GM18499 (cell line): ENCODE results near the gene FXYD3.
"Not testable (repeated sequence)": the region's sequence is repeated elsewhere in the genome, so short reads cannot be mapped to it uniquely, and the experiment has no call there.

Source experiments
- ATAC-seq: cut with Tn5 transposase; IDR thresholded peaks from one replicate; pipeline ENCODE4 v1.9.1; 2021; ENCODE audit warnings: moderate number of reproducible peaks; ENCODE audit not compliant: insufficient read depth, unreplicated experiment

The FXYD3 gene

DNA sequence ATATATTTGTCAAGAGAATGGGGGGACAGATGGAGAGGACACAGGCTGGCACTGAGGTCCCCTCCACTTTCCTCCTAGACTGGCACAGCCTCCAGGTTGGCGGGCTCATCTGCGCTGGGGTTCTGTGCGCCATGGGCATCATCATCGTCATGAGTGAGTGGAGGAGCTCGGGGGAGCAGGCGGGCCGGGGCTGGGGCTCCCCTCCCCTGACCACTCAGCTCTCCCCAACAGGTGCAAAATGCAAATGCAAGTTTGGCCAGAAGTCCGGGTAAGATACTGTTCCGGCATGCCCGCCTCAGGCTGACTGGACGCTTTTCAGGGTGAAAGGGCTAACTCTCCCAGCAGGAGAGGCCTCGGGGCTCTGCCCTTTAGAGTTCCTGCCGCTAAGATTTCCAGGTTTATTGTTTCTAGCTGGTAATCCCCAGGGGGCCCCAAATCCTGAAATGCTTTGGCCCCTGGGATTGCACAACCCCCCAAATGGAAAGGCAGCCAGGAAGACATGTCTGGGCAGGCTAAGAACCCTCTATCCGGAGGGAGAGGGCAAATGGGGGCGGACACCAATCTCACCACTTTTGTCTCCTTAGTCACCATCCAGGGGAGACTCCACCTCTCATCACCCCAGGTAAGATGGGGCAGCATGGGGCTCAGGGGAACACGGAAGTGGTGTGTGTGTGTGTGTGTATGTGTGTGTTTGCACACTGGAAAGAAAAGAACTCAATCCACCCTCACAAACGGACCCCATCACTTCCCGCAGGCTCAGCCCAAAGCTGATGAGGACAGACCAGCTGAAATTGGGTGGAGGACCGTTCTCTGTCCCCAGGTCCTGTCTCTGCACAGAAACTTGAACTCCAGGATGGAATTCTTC is 7.3 kb downstream of the FXYD3 start:
- ATAC-seq = no peak

DNA sequence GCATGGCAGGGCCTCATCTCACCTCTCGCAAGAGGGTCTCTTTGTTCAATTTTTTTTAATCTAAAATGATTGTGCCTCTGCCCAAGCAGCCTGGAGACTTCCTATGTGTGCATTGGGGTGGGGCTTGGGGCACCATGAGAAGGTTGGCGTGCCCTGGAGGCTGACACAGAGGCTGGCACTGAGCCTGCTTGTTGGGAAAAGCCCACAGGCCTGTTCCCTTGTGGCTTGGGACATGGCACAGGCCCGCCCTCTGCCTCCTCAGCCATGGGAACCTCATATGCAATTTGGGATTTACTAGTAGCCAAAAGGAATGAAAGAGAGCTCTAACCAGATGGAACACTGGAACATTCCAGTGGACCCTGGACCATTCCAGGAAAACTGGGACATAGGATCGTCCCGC is 8.0 kb downstream of the FXYD3 start:
- ATAC-seq = no peak

DNA sequence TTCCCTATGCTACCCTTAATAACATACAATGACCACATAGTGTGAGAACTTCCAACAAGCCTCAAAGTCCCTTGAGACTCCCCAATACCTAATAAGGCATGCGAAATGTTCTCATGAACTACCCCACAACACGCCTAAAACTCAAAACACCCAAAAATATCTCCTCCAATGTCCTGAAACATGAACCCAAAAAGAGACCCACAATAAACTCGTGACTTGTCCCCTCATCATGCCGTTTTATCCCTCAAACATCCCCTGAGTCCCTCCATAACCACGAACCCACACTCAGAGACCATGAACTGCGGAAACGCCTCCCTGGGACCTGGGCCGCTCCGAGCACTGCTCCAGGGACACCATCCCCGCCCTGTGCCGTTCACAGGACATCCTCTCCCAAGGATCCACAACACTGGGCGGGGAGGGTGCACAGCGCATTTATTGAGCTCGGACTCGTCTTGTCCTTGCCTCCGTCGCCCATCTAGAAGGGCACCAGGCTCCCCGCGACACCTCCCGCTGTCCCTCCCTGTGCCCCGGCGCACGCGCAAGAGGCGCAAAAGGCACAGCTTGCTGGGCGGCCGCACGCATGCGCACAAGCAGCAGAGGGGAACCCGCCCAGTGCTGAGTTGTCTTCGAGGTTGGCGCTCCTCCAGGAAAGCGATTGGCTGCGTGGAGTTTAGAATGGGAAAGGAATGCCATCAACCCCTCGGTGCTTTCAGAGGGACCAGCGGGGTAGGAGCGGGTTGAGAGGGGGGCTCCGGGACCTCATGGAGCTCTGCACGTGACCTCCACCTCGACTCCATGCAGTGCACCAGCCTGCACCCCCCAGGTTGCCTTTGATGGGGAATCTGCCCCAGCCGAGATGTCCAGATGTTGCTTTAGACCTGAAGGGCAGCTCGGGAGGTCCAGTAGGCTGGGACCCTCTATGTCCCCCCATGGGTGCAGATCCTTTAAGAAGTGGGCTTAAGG is 8.8 kb downstream of the FXYD3 start:
- no peak for ATAC-seq

DNA sequence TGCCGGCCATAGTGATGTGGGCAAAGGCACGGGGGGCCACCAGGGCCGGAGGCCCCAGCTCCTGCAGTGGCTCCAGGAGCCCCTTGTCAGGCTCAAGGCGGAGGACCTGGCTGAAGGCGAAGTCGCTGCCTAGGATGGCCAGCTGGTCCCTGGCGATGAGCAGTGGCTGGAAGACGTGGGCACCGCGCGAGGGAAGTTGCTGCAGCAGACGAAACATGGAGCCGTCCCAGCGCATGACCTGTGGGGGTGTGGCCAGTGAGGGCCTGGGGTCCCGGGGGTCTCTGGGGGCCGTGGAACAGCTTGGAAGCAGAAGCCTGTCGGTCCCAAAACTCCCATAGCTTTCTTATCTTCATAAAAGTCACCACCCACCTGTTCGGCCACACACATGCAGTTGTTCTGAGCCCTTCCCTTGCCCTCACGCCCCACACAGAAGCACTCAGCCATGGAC is 9.7 kb downstream of the FXYD3 start:
- no peak for ATAC-seq

DNA sequence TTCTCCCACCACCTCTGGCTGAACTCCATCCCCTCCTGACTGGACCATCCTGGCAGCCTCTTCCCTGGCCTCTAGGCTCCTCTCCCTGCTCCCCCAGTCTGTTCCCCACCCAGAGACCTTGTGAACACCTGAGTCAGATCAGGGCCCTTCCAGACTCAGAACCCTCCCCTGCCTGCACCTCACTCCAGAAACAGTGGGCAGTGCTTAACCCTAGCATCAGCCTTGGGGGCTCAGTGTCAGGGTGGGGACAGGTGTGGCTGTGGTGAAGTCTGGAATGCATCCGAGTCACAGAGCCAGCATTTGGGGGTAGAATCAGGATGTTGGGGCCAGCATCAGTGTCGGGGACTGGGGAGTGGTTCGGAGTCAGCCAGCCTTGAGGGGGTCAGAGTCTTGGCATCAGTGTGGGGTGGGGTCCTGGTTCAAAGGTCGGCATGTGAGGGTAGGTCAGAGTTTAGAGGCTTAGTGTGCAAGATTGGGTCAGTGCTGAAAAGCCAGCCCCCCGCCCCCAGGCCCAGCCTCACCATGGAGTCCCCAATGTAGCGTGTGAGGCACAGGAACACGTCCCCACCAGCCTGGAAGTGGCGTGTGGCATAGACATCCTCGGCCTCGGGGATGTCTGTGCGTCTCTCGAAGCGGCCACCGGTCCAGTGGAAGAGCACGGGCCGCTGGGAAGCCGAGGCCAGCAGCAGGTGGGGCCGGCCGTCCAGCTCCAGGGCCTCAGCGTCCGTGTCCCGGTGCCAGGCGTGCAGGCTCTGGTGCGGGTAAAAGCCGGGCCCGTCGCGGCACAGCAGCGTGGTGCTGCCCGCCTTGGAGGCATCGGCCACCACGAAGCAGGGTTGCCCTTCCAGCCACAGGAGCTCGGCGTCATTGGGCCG is 10.4 kb downstream of the FXYD3 start:
- ATAC-seq = no peak

DNA sequence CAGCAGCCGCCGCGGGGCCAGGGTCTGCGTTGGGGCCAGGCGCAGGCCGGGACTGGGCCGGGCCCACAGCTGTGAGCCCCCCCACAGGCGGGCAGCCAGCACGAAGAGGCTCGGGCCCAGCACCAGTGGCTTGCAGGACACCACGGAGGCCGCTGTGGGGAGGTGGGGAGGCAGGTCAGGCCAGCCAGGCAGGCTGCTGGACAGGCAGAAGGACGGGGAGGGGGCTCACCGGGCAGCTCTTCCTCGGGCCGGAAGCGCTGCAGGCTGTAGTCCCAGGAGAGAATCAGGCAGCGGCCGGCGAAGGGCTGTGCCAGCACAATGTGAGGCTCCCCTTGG is 11.0 kb downstream of the FXYD3 start:
- ATAC-seq = no peak

DNA sequence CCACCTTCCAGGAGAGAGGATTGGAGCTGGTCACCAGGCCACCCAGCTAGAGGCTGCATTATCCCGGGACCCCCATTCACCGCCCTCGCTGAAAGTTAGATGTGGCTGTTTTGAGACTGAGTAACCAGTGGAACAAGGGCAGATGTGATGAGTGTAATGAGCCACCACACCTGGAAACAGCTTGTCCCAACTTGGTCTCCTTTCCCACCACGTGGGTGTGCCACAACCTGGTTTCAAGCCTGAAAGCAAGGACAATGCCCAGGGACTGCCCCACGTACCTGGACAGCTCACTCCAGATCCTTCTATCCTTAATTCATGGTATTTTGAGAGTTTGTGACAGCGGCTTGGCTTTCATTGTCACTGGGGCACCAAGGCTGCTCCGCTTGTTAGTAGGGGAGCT is 12.2 kb downstream of the FXYD3 start:
- ATAC-seq = no peak

DNA sequence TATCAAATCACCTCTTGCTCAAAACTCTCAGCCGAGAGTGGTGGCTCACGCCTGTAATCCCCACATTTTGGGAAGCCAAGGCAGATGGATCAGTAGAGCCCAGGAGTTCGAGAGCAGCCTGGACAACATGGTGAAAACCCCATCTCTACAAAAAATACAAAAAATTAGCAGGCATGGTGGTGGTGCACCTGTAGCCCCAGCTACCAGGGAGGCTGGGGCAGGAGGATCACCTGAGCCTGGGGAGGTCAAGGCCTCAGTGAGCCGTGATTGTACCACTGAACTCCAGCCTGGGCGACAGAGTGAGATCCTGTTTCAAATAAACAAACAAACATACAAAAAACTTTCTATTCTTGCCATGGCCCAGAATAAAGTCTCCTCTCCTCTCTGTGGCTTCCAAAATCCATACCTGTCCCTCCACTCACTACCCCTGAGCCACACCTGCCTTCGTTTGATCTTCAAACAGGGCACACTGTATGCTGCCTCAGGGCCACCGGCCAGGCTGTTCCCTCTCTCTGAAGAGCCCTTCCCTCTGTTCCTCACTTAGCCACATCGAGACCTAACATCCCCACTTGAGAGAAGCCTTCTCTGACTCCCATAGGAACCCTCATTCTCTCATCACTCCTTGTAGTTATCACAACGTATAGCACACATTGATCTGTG is 12.9 kb downstream of the FXYD3 start:
- no peak for ATAC-seq

DNA sequence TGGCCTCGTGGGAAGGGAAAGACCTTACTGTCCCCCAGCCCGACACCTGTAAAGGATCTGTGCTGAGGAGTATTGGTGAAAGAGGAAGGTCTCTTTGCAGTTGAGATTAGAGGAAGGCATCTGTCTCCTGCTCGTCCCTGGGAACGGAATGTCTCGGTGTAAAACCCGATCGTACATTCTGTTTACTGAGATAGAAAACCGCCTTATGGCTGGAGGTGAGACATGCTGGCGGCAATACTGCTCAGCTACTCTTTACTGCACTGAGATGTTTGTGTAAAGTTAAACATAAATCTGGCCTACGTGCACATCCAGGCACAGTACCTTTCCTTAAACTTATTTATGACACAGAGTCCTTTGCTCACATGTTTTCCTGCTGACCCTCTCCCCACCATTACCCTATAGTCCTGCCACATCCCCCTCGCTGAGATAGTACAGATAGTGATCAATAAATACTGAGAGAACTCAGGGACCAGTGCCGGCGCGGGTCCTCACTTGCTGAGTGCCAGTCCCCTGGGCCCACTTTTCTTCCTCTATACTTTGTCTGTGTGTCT is 14.2 kb downstream of the FXYD3 start:
- ATAC-seq = not testable (repeated sequence)

DNA sequence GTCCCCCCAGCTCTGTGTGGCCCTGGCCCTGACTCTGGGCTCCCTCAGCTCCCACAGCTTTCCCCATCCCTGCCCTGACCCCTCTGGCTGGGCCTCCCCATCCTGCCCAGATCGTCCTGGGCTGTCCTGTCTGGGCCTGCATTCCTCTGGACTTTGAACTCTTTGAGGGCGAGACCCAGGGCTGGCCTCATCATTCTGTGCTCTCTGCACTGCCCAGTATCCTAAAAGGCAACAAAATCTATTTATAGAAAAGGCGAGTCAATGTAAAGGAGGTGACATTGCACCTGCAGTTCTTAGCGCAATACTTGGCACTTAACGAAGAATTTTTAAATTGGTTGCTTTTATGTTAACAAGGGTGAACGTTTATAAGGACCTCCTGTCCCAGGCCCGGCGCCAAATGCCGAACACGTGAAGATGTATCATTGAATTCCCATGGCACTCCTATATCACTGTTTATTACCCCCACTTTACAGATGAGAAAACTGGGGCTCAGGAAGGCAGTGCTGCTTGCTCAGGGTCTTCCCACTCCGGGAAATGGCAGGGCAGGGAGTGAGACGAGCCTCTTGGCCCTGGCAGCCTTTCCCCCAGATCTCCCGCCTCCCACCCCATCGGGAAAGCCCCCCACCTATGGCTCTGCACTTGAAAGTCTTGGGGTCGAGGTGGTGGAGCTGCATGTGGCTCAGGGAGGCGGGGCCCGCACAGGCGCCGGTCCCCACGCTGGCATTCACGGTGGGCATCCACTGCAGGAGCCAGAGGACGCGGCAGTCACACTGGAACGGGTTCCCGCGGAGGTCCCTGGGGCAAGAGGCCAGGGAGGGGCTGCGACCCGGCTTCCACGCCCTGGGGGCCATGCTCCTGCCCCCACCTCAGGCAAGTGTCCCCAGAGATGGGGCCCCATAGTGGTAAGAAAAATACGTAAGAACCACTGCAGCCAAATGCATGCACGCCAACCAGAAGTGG is 15.4 kb downstream of the FXYD3 start:
- no peak for ATAC-seq

DNA sequence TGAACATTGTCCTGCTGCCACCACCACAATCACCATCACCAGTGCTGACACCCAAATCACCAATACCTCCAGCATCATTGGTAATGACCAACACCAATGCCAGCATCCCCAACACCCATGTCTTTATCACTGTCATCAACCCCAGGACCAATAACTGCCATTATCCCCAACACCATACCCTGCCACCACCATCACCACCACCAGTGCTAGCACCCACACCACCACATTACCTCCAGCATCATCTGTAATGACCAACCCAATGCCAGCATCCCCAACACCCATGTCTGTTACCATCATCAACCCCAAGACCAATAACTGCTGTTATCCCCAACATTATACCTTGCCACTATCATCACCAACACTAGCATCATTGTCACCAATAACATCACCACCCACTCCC is 16.6 kb downstream of the FXYD3 start:
- no peak for ATAC-seq

DNA sequence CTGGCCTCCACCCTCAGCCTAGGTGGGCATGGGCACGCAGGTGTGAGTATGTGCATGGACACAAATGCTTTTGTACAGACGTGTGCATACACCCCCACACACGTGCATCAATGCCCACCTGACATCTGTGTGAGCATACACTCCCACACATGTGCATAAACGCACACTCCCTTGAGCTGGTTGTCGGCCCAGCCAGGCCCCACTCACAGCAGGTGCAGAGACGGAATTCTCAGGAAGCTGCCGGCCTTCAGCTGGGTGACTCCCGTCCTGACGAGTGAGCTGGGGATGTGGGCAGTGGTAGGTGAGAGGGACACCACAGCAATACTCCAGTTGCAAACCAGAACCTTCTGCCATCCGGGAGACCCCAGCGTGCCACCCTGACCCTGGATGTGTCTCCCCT is 18.2 kb downstream of the FXYD3 start:
- no peak for ATAC-seq

DNA sequence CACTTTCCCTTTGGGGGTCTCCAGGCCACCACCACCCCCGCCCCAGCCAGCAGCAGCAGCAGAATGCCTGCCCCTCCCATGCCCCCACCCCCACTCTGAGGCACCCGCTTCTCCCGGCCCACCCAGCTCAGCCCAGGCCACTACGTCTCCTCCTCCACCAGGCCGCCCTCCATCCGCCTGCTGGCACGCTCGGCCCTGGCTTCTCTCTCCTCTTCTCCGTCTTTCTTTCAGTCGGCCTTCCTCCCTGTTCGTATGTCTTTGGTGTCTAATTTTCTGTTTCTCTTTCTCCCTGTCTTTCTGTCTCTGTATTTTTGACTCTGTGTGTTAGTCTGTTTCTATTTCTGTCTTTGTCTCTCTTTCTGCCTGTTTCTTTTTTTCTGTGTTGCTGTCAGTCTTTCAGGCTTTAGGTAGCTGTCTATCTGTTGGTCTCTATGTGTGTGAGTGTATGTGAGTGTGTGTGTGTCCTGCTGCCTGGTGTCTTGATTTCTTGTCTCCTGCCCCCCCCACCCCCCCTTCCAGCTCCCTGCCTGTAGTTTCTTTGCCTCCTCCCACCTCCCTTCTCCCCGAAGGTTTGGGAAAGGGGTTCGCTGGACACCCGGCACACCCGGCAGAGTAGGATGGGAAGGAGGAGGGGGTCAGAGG is 19.1 kb downstream of the FXYD3 start, which contains the start of gene LGI4:
TSS of gene LGI4 (minus strand) at position 459 of the 642 bp plus-strand sequence. CDS start at position 80, 379 bp downstream.
- ATAC-seq = no peak

DNA sequence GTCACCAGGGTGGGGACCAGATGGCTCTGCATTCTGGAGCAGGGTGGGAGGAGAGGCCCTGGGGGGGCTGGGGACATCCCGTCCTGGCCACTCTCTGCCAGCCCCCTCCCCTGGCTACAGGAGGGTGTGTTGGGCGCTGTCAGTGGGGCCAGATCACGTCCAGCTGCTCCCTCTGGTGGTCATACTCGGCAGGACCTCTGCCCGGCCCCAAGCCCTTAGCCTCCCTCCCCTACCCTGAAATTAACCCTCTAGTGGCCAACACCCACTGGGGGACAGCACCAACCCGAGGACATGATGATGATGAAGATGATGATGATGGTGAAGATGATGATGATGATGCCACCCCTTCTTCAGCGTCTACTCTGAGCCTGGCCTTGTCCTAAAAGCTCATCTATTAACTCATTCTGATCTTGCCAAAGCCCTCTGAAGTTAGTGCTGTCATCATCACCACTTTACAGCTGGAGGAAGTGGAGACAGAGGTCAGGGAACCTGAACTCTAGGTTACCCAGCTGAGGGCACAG is 19.8 kb downstream of the FXYD3 start:
- ATAC-seq = no peak

DNA sequence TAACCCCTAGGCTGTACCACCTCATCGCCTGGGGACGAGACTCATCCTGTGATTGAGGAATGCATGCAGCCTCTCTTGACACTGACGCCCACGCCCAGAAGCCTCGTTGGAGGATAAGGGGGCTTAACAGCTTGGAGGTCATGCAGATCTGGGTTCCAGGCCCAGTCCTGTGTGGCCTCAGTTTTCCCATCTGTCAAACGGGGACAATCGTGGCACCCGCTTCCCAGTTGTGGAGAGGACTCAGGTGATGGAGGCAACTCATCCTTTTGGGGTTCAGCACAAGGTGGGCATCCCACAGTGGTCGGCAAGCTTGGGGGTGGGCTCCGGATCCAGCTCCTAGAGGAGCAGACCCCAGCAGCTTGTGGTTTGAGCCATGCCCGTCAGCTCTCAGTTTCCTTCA is 20.6 kb downstream of the FXYD3 start:
- no peak for ATAC-seq

DNA sequence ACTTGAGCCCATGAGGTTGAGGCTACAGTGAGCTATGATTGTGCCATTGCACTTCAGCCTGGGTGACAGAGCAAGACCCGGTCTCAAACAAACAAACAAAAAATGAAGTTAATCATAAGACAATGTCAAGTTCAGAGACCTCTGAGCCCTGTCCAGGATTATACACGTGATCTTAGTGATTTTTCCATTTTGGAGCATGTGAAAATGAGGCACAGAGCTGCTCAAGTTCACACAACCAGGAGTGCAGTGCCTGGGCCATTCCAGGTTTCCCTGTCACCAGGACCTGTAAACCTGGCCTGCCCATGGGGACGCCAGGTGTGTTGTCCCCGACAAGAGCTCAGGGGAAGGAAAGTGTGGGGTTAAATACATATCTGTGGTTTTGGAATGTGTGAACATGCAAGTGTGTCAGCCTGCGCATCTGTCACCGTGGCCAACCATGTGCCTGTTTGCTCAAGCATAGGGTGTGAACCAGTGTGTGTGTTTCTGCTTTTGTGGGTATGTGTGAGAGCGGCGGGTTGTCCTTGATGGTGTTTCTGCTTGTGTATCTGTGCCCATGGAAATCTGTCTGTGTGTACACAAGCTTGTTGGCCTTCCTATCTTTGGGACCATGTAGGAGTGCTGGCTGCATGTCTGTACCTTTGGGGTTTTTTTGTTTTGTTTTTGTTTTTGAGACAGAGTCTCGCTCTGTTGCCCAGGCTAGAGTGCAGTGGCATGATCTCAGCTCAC is 21.5 kb downstream of the FXYD3 start:
- no peak for ATAC-seq

DNA sequence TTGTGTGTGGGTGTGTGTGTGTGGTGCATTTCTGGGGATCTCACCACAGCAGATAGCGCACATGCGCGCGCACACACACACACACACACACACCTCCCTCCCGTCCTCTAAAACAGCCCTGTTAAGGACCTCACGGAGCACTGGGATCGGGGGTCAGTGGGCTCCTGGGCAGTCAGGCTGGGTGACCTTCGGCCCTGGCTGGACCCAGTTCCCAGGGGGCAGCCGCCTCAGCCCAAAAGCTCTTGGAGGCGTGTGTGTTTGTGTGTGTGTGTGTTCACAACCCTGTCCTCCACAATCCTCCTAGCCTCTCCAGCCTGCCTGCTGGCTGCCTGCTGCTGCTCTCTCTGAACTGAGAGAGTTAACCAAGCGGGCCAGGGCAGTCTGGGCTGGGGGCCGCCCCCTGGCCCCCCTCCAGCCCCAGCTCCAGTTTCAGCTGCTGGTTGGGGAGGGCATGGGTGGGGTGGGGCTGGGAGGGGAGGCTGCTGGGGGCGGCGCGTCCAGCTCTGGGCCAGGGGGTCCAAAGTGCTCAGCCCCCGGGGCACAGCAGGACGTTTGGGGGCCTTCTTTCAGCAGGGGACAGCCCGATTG is 22.8 kb downstream of the FXYD3 start, which contains the start of gene FXYD1:
TSS of gene FXYD1 (plus strand) at position 520 of the 588 bp plus-strand sequence. CDS start 1,256 bp downstream, outside the sequence.
- no peak for ATAC-seq
